H9 (cell line): ENCODE data around the gene DDX49. TPM values are rescaled to one million over a fixed set of nuclear protein-coding genes. Genes with fewer than 3 reads are reported as not detected.

Experiments
- DNase-seq: peaks from one replicate; pipeline ENCODE4 v3.0.0-alpha.2; 2017
- H2AFZ ChIP-seq: one replicate; pipeline ENCODE4 v1.6.1; 2013; ENCODE audit warnings: mild to moderate bottlenecking, low read length, control low read depth, moderate library complexity
- H2AK5ac ChIP-seq: 2 replicates; pipeline ENCODE4 v1.6.1; 2013; ENCODE audit warnings: low read length, control low read depth, mixed read lengths; ENCODE audit not compliant: insufficient read length
- H2BK120ac ChIP-seq: one replicate; pipeline ENCODE4 v1.6.1; 2013; ENCODE audit warnings: low read depth, mild to moderate bottlenecking, low read length, control low read depth, inconsistent platforms; ENCODE audit not compliant: poor library complexity, severe bottlenecking
- H2BK12ac ChIP-seq: 2 replicates; pipeline ENCODE4 v1.6.1; 2013; ENCODE audit warnings: low read length, control low read depth, mixed read lengths, low read depth; ENCODE audit not compliant: insufficient read length
- H2BK15ac ChIP-seq: 2 replicates; pipeline ENCODE4 v1.6.1; 2013; ENCODE audit warnings: low read depth, low read length, control low read depth
- H2BK20ac ChIP-seq: one replicate; pipeline ENCODE4 v1.6.1; 2013; ENCODE audit warnings: low read depth, mild to moderate bottlenecking, low read length, control low read depth, inconsistent platforms; ENCODE audit not compliant: poor library complexity, severe bottlenecking
- H2BK5ac ChIP-seq: 2 replicates; pipeline ENCODE4 v1.6.1; 2013; ENCODE audit warnings: low read length, control low read depth, mixed read lengths; ENCODE audit not compliant: insufficient read length
- H3K14ac ChIP-seq: 2 replicates; pipeline ENCODE4 v1.6.1; 2013; ENCODE audit warnings: low read length, control low read depth; ENCODE audit not compliant: insufficient read depth
- H3K18ac ChIP-seq: 2 replicates; pipeline ENCODE4 v1.6.1; 2013; ENCODE audit warnings: low read depth, mild to moderate bottlenecking, mixed read lengths, low read length, control low read depth; ENCODE audit not compliant: insufficient read length
- H3K23ac ChIP-seq: 2 replicates; pipeline ENCODE4 v1.6.1; 2013; ENCODE audit warnings: low read length, control low read depth, mixed read lengths, low read depth; ENCODE audit not compliant: insufficient read length
- H3K23me2 ChIP-seq: 2 replicates; pipeline ENCODE4 v1.6.1; 2013; ENCODE audit warnings: low read depth, mild to moderate bottlenecking, mixed read lengths, low read length, control low read depth; ENCODE audit not compliant: insufficient read length, poor library complexity, severe bottlenecking
- H3K27ac ChIP-seq: 2 replicates; pipeline ENCODE4 v1.5.1; 2013; ENCODE audit warnings: low read length, control low read depth, mixed read lengths, low read depth; ENCODE audit not compliant: insufficient read length
- H3K27me3 ChIP-seq: 2 replicates; pipeline ENCODE4 v1.6.1; 2013; ENCODE audit warnings: low read length, control low read depth, inconsistent platforms; ENCODE audit not compliant: insufficient read depth
- H3K4ac ChIP-seq: 2 replicates; pipeline ENCODE4 v1.6.1; 2013; ENCODE audit warnings: low read depth, mild to moderate bottlenecking, control low read depth, inconsistent platforms, low read length, moderate library complexity
- H3K4me1 ChIP-seq: 2 replicates; pipeline ENCODE4 v1.6.1; 2013; ENCODE audit warnings: low read length, control low read depth, inconsistent platforms; ENCODE audit not compliant: insufficient read depth
- H3K4me2 ChIP-seq: 2 replicates; pipeline ENCODE4 v1.6.1; 2013; ENCODE audit warnings: low read length, control low read depth, mixed read lengths; ENCODE audit not compliant: insufficient read length, insufficient read depth
- H3K56ac ChIP-seq: 2 replicates; pipeline ENCODE4 v1.6.1; 2013; ENCODE audit warnings: low read depth, mild to moderate bottlenecking, mixed read lengths, low read length, control low read depth; ENCODE audit not compliant: insufficient read length
- H3K79me1 ChIP-seq: 2 replicates; pipeline ENCODE4 v1.6.1; 2013; ENCODE audit warnings: low read depth, mild to moderate bottlenecking, moderate library complexity, low read length, control low read depth, inconsistent platforms; ENCODE audit not compliant: insufficient read depth, poor library complexity, severe bottlenecking
- H3K79me2 ChIP-seq: 2 replicates; pipeline ENCODE4 v1.6.1; 2013; ENCODE audit warnings: low read length, control low read depth, inconsistent platforms; ENCODE audit not compliant: insufficient read depth
- H3K9ac ChIP-seq: 2 replicates; pipeline ENCODE4 v1.6.1; 2013; ENCODE audit warnings: low read length, control low read depth, mixed read lengths; ENCODE audit not compliant: insufficient read length; ENCODE audit errors: extremely low read depth
- H3K9me3 ChIP-seq: one replicate; pipeline ENCODE4 v1.6.1; 2013; ENCODE audit warnings: low read depth, low read length, inconsistent platforms; ENCODE audit not compliant: control insufficient read depth
- H3T11ph ChIP-seq: one replicate; pipeline ENCODE4 v1.6.1; 2013; ENCODE audit warnings: mild to moderate bottlenecking, low read length, control low read depth, inconsistent platforms
- H4K20me1 ChIP-seq: one replicate; pipeline ENCODE4 v1.6.1; 2013; ENCODE audit not compliant: control insufficient read depth, insufficient read length, insufficient read depth
- H4K5ac ChIP-seq: 2 replicates; pipeline ENCODE4 v1.6.1; 2013; ENCODE audit warnings: low read depth, mild to moderate bottlenecking, mixed read lengths, low read length, control low read depth; ENCODE audit not compliant: insufficient read length
- H4K8ac ChIP-seq: replicated peaks from 2 replicates; pipeline ENCODE4 v1.6.1; 2013; ENCODE audit warnings: low read length, control low read depth, mixed read lengths, low read depth; ENCODE audit not compliant: insufficient read length
- H4K91ac ChIP-seq: 2 replicates; pipeline ENCODE4 v1.6.1; 2013; ENCODE audit warnings: low read depth, mild to moderate bottlenecking, moderate library complexity, mixed read lengths, low read length, control low read depth; ENCODE audit not compliant: insufficient read length
- H3K27ac Mint-ChIP-seq, 3 experiments: 2 replicates in 2 of 3; 3 replicates in 1 of 3; pipeline ENCODE4 v1.8.0; 2020 to 2021; ENCODE audit warnings: mixed read lengths in 3 of 3, mild to moderate bottlenecking in 1 of 3, moderate library complexity in 1 of 3
- H3K27me3 Mint-ChIP-seq: 2 replicates; pipeline ENCODE4 v1.8.0; 2021; ENCODE audit warnings: low read depth, mild to moderate bottlenecking, moderate library complexity, mixed read lengths
- H3K36me3 Mint-ChIP-seq, 3 experiments: 2 replicates in 2 of 3; 3 replicates in 1 of 3; pipeline ENCODE4 v1.8.0; 2020 to 2021; ENCODE audit warnings: low read depth in 3 of 3, mixed read lengths in 3 of 3; ENCODE audit not compliant: insufficient read depth in 1 of 3
- H3K4me1 Mint-ChIP-seq, 2 experiments: 2 replicates each; pipeline ENCODE4 v1.8.0; 2020; ENCODE audit warnings: mixed read lengths in 2 of 2
- H3K4me3 Mint-ChIP-seq, 2 experiments: 2 replicates in 1 of 2; 3 replicates in 1 of 2; pipeline ENCODE4 v1.8.0; 2020 to 2021; ENCODE audit warnings: mild to moderate bottlenecking in 2 of 2, mixed read lengths in 2 of 2, moderate library complexity in 1 of 2
- H3K9me3 Mint-ChIP-seq, 2 experiments: 2 replicates in 1 of 2; 3 replicates in 1 of 2; pipeline ENCODE4 v1.8.0; 2020; ENCODE audit warnings: mild to moderate bottlenecking in 2 of 2, mixed read lengths in 2 of 2, moderate library complexity in 1 of 2
- CTCF ChIP-seq: fragments of 200-600 bp; sonication (generic); conservative IDR thresholded peaks from 3 replicates; pipeline ENCODE4 v1.8.0; 2021; ENCODE audit warnings: antibody characterized with exemption, mild to moderate bottlenecking
- WGBS: extraction: QIAGEN DNeasy Blood & Tissue Kit; methylation state at CpG from one replicate; pipeline ENCODE4 v1.1.7; 2013; ENCODE audit warnings: missing lambda C conversion rate, low lambda C conversion rate, mixed read lengths; ENCODE audit not compliant: insufficient read length; ENCODE audit errors: extremely low coverage; 5-methylcytosine and 5-hydroxymethylcytosine counted together
- total RNA-seq: library from RNA; stranded (reverse); gene quantifications from 2 replicates; pipeline ENCODE4 v1.2.1, GENCODE V29; 2021

The DDX49 gene
- total RNA-seq, 1 experiment from 2014 or later: 52.3 TPM

- peaks cover 5 to 28% (median 15%) of the 10 kb centered on the region in 3 experiments for H3K36me3 Mint-ChIP-seq
- Histone ChIP-seq H3T11ph (no peak overlapping the region), H3K79me2 (no peaks in the 10 kb centered on the region), H3K27me3 (no peaks in the 10 kb centered on the region), H3K14ac (no peak overlapping the region), H3K27ac (no peak overlapping the region), H2BK120ac (no peak overlapping the region), H2BK20ac (no peak overlapping the region), H3K79me1 (no peaks in the 10 kb centered on the region), H3K18ac (no peak overlapping the region), H4K20me1 (no peaks in the 10 kb centered on the region), H3K4ac (no peak overlapping the region), H4K5ac (no peak overlapping the region), H3K4me2 (peak overlapping the region; percentile 59), H2BK5ac (no peak overlapping the region), H3K23me2 (peaks cover 3% of the 10 kb centered on the region), H2AK5ac (no peak overlapping the region), H3K56ac (no peak overlapping the region), H3K9me3 (no peaks in the 10 kb centered on the region), H3K9ac (no peak overlapping the region), H4K91ac (no peak overlapping the region), H2BK15ac (no peak overlapping the region), H2AFZ (no peak overlapping the region), H4K8ac (no peak overlapping the region), H2BK12ac (no peak overlapping the region), H3K4me1 (no peaks in the 10 kb centered on the region), H3K23ac (no peak overlapping the region)
- no peaks in the 10 kb centered on the region; the same call in none of the 2 replicates for H3K27me3 Mint-ChIP-seq
- peak overlapping the region; percentile 75 to 86 for H3K4me3 Mint-ChIP-seq
- WGBS: no CpG with 5 or more reads among the region's 37 CpGs
- peak overlapping the region; percentile 89 to 97 (median 97); a peak in 6 of 7 replicates for H3K27ac Mint-ChIP-seq
- no peak for TF ChIP-seq CTCF
- H3K9me3 Mint-ChIP-seq: no peaks in the 10 kb centered on the region; a peak in 1 of 5 replicates
- peak; percentile 99 for DNase-seq
- peaks cover 4 to 13% of the 10 kb centered on the region in 2 experiments for H3K4me1 Mint-ChIP-seq
Measured at GRCh38 chr19:18932216-18932841, 12.8 kb downstream of the DDX49 start.
